ENCODE results near the gene HORMAD2. TPM values are rescaled to one million over a fixed set of nuclear protein-coding genes. Genes with fewer than 3 reads are reported as not detected.

HORMAD2 gene
- total and polyA plus RNA-seq, 2 donors (not counting 1 experiment from before 2014, with no cell fraction given) = not detected

DNA sequence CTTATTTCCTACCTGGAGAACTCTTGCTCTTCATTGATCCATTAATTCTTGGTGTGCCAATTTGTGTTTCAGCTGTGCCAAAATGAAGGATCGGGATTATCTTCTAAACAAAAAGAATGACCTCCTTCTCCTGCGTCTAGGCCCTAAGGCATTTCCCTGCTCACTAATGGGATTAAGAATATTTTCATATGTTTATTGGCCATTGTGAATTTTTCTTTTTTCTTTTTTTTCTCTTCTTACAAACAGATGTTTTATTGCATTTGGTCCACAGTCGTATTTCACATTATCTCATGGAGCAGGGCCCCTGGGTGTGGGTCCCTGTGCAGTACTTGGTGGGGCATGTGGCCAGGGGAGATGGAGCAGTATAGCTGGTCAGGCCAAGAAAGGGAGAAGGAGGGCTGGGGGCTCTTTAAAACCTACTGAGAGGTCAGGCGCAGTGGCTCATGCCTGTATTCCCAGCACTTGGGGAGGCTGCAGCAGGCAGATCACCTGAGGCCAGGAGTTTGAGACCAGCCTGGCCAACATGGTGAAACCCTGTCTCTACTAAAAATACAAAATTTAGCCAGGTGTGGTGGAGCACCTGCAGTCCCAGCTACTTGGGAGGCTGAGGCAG, 35.3 kb upstream of the HORMAD2 start:
- Mint-ChIP-seq H3K27me3 (peaks cover 3% of the 10 kb centered on the region), H3K4me3 (no peak overlapping the region), H3K9me3 (ENCODE audit: insufficient read depth) (no peaks in the 10 kb centered on the region), H3K4me1 (peaks cover 4% of the 10 kb centered on the region), H3K27ac (no peak overlapping the region)
- Histone ChIP-seq H3K4me1 (ENCODE audit: control insufficient read depth in 2 of 2, insufficient read depth in 2 of 2, low read length in 2 of 2) (peaks cover 0 to 9% of the 10 kb centered on the region in 2 donors), H4K20me1 (ENCODE audit: control insufficient read depth, insufficient read depth, low read length, poor library complexity, severe bottlenecking) (no peaks in the 10 kb centered on the region), H3K9ac (ENCODE audit: low read length) (no peak overlapping the region), H3K4me3 (ENCODE audit: control extremely low read depth in 1 of 5, extremely low read depth in 1 of 5, insufficient read depth in 1 of 5, low read depth in 2 of 5, low read length in 4 of 5) (no peak overlapping the region), H2AFZ (ENCODE audit: insufficient read depth, low read depth, low read length, poor library complexity, severe bottlenecking) (no peak overlapping the region), H3K9me3 (ENCODE audit: control extremely low read depth in 1 of 3, control insufficient read depth in 2 of 3, insufficient read depth in 1 of 3, low read length in 2 of 3) (peaks cover 0 to 5% (median 0%) of the 10 kb centered on the region in 3 donors), H3K27ac (ENCODE audit: low read length in 2 of 2) (no peak overlapping the region), H3K36me3 (replicated peaks in 1 of 2; ENCODE audit: control extremely low read depth in 1 of 2, control insufficient read depth in 1 of 2, extremely low read depth in 1 of 2, insufficient read depth in 2 of 2, low read length in 1 of 2) (no peaks in the 10 kb centered on the region), H3K4me2 (replicated peaks; ENCODE audit: low read depth, low read length, poor library complexity, severe bottlenecking) (no peak overlapping the region), H3K79me2 (ENCODE audit: control insufficient read depth, insufficient read depth, low read length) (no peaks in the 10 kb centered on the region), H3K27me3 (replicated peaks in 1 of 4; ENCODE audit: control extremely low read depth in 1 of 4, control insufficient read depth in 3 of 4, insufficient read depth in 4 of 4, low read length in 3 of 4) (no peaks in the 10 kb centered on the region)
- intact Hi-C loops (cut with micrococcal nuclease) = no loop called here
- DNase-seq (no peak), ATAC-seq (ENCODE audit: low read depth) (no peak)
- TF ChIP-seq, protein P1, sequence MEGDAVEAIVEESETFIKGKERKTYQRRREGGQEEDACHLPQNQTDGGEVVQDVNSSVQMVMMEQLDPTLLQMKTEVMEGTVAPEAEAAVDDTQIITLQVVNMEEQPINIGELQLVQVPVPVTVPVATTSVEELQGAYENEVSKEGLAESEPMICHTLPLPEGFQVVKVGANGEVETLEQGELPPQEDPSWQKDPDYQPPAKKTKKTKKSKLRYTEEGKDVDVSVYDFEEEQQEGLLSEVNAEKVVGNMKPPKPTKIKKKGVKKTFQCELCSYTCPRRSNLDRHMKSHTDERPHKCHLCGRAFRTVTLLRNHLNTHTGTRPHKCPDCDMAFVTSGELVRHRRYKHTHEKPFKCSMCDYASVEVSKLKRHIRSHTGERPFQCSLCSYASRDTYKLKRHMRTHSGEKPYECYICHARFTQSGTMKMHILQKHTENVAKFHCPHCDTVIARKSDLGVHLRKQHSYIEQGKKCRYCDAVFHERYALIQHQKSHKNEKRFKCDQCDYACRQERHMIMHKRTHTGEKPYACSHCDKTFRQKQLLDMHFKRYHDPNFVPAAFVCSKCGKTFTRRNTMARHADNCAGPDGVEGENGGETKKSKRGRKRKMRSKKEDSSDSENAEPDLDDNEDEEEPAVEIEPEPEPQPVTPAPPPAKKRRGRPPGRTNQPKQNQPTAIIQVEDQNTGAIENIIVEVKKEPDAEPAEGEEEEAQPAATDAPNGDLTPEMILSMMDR (IDR thresholded peaks at IDR 0.05) = no peak
- TF ChIP-seq EZH2 (IDR thresholded peaks at IDR 0.05; ENCODE audit: borderline replicate concordance, insufficient read depth, low read depth, low read length, poor library complexity, severe bottlenecking) = no peak
- WGBS (ENCODE audit: insufficient coverage) = 100% methylated on average over 1 of the region's 4 CpGs
- ChIA-PET POLR2A (no interaction called here), CTCF (no interaction called here)

DNA sequence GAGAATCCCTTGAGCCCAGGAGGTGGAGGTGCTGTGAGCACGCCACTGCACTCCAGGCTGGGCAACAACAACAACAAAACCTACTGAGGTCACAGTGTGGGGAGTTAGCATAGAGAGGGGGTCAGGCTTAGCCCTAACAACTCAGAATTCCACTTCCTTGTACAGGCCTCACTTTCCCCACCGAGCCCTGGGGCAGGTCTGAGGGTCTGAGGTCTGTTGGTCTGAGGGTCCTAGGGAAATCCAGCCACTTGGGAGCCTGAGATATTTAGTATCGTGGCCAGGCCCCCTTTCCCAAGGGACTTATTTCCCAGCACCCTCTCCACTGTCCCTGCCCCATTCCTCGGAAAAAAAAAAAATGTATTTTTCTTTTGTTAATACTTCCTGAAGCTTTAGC, 34.8 kb upstream of the HORMAD2 start:
- no CpG with 5 or more reads among the region's 4 CpGs for WGBS (ENCODE audit: insufficient coverage)
- ATAC-seq (ENCODE audit: low read depth) = no peak
- ChIA-PET POLR2A (no interaction called here), CTCF (no interaction called here)
- no peaks in the 10 kb centered on the region for H3K9me3 Mint-ChIP-seq (ENCODE audit: insufficient read depth)
- Histone ChIP-seq H3K9me3 (ENCODE audit: control extremely low read depth in 1 of 3, control insufficient read depth in 2 of 3, insufficient read depth in 1 of 3, low read length in 2 of 3) (peaks cover 0 to 5% (median 0%) of the 10 kb centered on the region in 3 donors), H3K4me2 (replicated peaks; ENCODE audit: low read depth, low read length, poor library complexity, severe bottlenecking) (no peak overlapping the region), H2AFZ (ENCODE audit: insufficient read depth, low read depth, low read length, poor library complexity, severe bottlenecking) (no peak overlapping the region), H4K20me1 (ENCODE audit: control insufficient read depth, insufficient read depth, low read length, poor library complexity, severe bottlenecking) (no peaks in the 10 kb centered on the region), H3K79me2 (ENCODE audit: control insufficient read depth, insufficient read depth, low read length) (no peaks in the 10 kb centered on the region), H3K4me3 (ENCODE audit: control extremely low read depth in 1 of 5, extremely low read depth in 1 of 5, insufficient read depth in 1 of 5, low read depth in 2 of 5, low read length in 4 of 5) (no peak overlapping the region), H3K4me1 (ENCODE audit: control insufficient read depth in 2 of 2, insufficient read depth in 2 of 2, low read length in 2 of 2) (peaks cover 0 to 9% of the 10 kb centered on the region in 2 donors), H3K27ac (ENCODE audit: low read length in 2 of 2) (no peak overlapping the region), H3K9ac (ENCODE audit: low read length) (no peak overlapping the region), H3K27me3 (replicated peaks in 1 of 4; ENCODE audit: control extremely low read depth in 1 of 4, control insufficient read depth in 3 of 4, insufficient read depth in 4 of 4, low read length in 3 of 4) (no peaks in the 10 kb centered on the region), H3K36me3 (replicated peaks in 1 of 2; ENCODE audit: control extremely low read depth in 1 of 2, control insufficient read depth in 1 of 2, extremely low read depth in 1 of 2, insufficient read depth in 2 of 2, low read length in 1 of 2) (no peaks in the 10 kb centered on the region)
- H3K4me1 Mint-ChIP-seq = peaks cover 4% of the 10 kb centered on the region
- no peak overlapping the region for H3K27ac Mint-ChIP-seq
- TF ChIP-seq EZH2 (IDR thresholded peaks at IDR 0.05; ENCODE audit: borderline replicate concordance, insufficient read depth, low read depth, low read length, poor library complexity, severe bottlenecking) = no peak
- TF ChIP-seq, protein P1 (IDR thresholded peaks at IDR 0.05) = no peak
- intact Hi-C loops (cut with micrococcal nuclease) = no loop called here
- no peak for DNase-seq
- no peak overlapping the region for H3K4me3 Mint-ChIP-seq
- H3K27me3 Mint-ChIP-seq = peaks cover 3% of the 10 kb centered on the region

Data from B cell (primary cell).